OCI-LY3 (cell line): Measurements from ENCODE around the gene SNCA.

Experiments used
- EZH2phosphoT487 ChIP-seq: fragments of 200-600 bp; shearing (Covaris generic); IDR thresholded peaks from 2 replicates; pipeline ENCODE4 v1.6.1; 2018; ENCODE audit warnings: antibody characterized with exemption, mixed run types, low read depth
- TF ChIP-seq, protein P1 (sequence below): fragments of 200-600, 300-600 bp; sonication (generic); IDR thresholded peaks from 2 replicates; pipeline ENCODE4 v1.5.1; 2014; ENCODE audit warnings: antibody characterized with exemption, low read length, low read depth

DNA sequence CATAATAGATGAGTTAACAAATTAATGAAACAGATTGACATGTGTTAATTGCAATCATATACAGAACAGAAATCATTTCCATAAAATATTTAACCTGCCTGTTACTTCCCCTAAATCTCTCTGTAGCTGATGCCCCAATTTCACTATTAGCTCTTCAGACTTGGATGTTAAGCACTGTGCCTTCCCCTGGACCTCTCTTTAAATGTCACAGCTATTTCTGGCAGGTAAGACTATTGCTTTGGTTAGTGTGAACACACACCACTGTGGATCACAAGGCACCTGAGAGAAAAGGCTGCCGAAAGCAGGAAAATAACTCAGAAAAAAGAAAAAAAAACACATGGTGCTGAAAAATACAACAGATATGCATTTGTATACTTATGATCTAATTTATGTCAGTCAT is 91.3 kb downstream of the SNCA start:
- TF ChIP-seq, protein P1, sequence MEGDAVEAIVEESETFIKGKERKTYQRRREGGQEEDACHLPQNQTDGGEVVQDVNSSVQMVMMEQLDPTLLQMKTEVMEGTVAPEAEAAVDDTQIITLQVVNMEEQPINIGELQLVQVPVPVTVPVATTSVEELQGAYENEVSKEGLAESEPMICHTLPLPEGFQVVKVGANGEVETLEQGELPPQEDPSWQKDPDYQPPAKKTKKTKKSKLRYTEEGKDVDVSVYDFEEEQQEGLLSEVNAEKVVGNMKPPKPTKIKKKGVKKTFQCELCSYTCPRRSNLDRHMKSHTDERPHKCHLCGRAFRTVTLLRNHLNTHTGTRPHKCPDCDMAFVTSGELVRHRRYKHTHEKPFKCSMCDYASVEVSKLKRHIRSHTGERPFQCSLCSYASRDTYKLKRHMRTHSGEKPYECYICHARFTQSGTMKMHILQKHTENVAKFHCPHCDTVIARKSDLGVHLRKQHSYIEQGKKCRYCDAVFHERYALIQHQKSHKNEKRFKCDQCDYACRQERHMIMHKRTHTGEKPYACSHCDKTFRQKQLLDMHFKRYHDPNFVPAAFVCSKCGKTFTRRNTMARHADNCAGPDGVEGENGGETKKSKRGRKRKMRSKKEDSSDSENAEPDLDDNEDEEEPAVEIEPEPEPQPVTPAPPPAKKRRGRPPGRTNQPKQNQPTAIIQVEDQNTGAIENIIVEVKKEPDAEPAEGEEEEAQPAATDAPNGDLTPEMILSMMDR, result no peak
- no peak for TF ChIP-seq EZH2phosphoT487
